Keratinocyte (primary cell): ENCODE data around the gene SLC35A5. TPM values are rescaled to one million over a fixed set of nuclear protein-coding genes. Genes with fewer than 3 reads are reported as not detected.

ENCODE experiments used
- DNase-seq: peaks from one replicate; pipeline ENCODE4 v3.0.0-alpha.2; 2011; ENCODE audit warnings: low read depth, missing footprints, low spot score
- FAIRE-seq: peaks from 2 replicates; lab custom pipeline; 2011; peaks lifted over from hg19 to GRCh38; lab: Jason Lieb, UNC
- H2AFZ ChIP-seq: 2 replicates; pipeline ENCODE4 v1.6.0; 2012; ENCODE audit warnings: low read length, control low read depth, inconsistent platforms; ENCODE audit not compliant: control insufficient read depth
- H3K27ac ChIP-seq: 2 replicates; pipeline ENCODE4 v1.5.1; 2011; ENCODE audit warnings: low read length; ENCODE audit not compliant: control insufficient read depth, insufficient read depth
- H3K27me3 ChIP-seq: 3 replicates; pipeline ENCODE4 v1.6.0; 2011; ENCODE audit warnings: low read length; ENCODE audit not compliant: control insufficient read depth, insufficient read depth; ENCODE audit errors: extremely low read depth
- H3K36me3 ChIP-seq, 2 experiments: 2 replicates in 1 of 2; 3 replicates in 1 of 2; pipeline ENCODE4 v1.5.1; 2011; ENCODE audit warnings: low read length in 2 of 2, mild to moderate bottlenecking in 1 of 2; ENCODE audit not compliant: control insufficient read depth in 2 of 2, insufficient read depth in 2 of 2; ENCODE audit errors: extremely low read depth in 1 of 2
- H3K4me1 ChIP-seq: 3 replicates; pipeline ENCODE4 v1.5.1; 2011; ENCODE audit warnings: low read length; ENCODE audit not compliant: control insufficient read depth, insufficient read depth; ENCODE audit errors: extremely low read depth
- H3K4me2 ChIP-seq: 3 replicates; pipeline ENCODE4 v1.6.0; 2011; ENCODE audit warnings: low read depth, low read length; ENCODE audit not compliant: control insufficient read depth, insufficient read depth; ENCODE audit errors: extremely low read depth
- H3K4me3 ChIP-seq, 3 experiments: fragments of 200-600 bp in 1 of 3; sonication (generic) in 1 of 3; 2 replicates in 2 of 3; 3 replicates in 1 of 3; pipeline ENCODE4 v1.5.1; 2011 to 2016; ENCODE audit warnings: low read length in 3 of 3, mild to moderate bottlenecking in 3 of 3, control low read depth in 2 of 3, inconsistent platforms in 1 of 3, low read depth in 1 of 3, mixed read lengths in 1 of 3, mixed run types in 1 of 3, moderate library complexity in 1 of 3; ENCODE audit not compliant: control insufficient read depth in 2 of 3, insufficient read depth in 2 of 3; ENCODE audit errors: extremely low read depth in 1 of 3
- H3K79me2 ChIP-seq: 2 replicates; pipeline ENCODE4 v1.6.0; 2012; ENCODE audit warnings: low read length; ENCODE audit not compliant: control insufficient read depth, insufficient read depth
- H3K9ac ChIP-seq: 3 replicates; pipeline ENCODE4 v1.6.0; 2011; ENCODE audit warnings: low read length; ENCODE audit not compliant: control insufficient read depth, insufficient read depth; ENCODE audit errors: extremely low read depth
- H3K9me1 ChIP-seq: 3 replicates; pipeline ENCODE4 v1.6.0; 2011; ENCODE audit warnings: low read length; ENCODE audit not compliant: control insufficient read depth, insufficient read depth; ENCODE audit errors: extremely low read depth
- H3K9me3 ChIP-seq: 2 replicates; pipeline ENCODE4 v1.5.1; 2012; ENCODE audit warnings: low read depth, low read length; ENCODE audit not compliant: control insufficient read depth
- H4K20me1 ChIP-seq: 3 replicates; pipeline ENCODE4 v1.6.0; 2011; ENCODE audit warnings: low read length; ENCODE audit not compliant: control insufficient read depth, insufficient read depth; ENCODE audit errors: extremely low read depth
- EZH2 ChIP-seq: IDR thresholded peaks from one replicate; pipeline ENCODE4 v1.6.1; 2012; ENCODE audit warnings: inconsistent platforms, mild to moderate bottlenecking, low read length, moderate library complexity
- dilution Hi-C: fragments of 300-500 bp; cut with MboI; formaldehyde crosslinking; loops from one replicate; pipeline ENCODE4 v1.7.0; 2020; ENCODE audit warnings: low sequenced_read_pairs; ENCODE audit not compliant: extremely low pct_ligation_motif_present
- polyA plus RNA-seq, 5 experiments: library from polyadenylated mRNA; depleted of rRNA in 3 of 5; stranded (reverse) in 3 of 5; stranded (forward) in 1 of 5; unstranded in 1 of 5; fragments of >200 nt; gene quantifications; 1 replicate in 1 of 5; 2 replicates in 3 of 5; 3 replicates in 1 of 5; pipeline versions ENCODE4 v1.2.1 to v1.2.3, GENCODE V29; 2011 to 2012; ENCODE audit warnings: missing spikeins in 2 of 5, low read depth in 1 of 5, low replicate concordance in 1 of 5
- TF ChIP-seq, protein P1 (sequence below), 3 experiments: IDR thresholded peaks in 1 of 3; conservative IDR thresholded peaks in 1 of 3; optimal IDR thresholded peaks in 1 of 3; 2 replicates in 2 of 3; 3 replicates in 1 of 3; pipeline versions ENCODE3 to v1.5.1; 2011; ENCODE audit warnings: low read length in 3 of 3, mild to moderate bottlenecking in 3 of 3, moderate library complexity in 2 of 3, control low read depth in 1 of 3, inconsistent platforms in 1 of 3; ENCODE audit not compliant: insufficient read depth in 2 of 3; ENCODE audit errors: extremely low read depth in 1 of 3

SLC35A5 gene
- polyA plus RNA-seq, 1 donor (not counting 4 experiments of a cell fraction or from before 2014, with no cell fraction given): 31.8 TPM

DNA sequence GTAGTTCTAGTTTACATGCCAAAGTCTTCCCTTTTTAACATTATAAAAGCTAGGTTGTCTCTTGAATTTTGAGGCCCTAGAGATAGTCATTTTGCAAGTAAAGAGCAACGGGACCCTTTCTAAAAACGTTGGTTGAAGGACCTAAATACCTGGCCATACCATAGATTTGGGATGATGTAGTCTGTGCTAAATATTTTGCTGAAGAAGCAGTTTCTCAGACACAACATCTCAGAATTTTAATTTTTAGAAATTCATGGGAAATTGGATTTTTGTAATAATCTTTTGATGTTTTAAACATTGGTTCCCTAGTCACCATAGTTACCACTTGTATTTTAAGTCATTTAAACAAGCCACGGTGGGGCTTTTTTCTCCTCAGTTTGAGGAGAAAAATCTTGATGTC, 21.3 kb downstream of the SLC35A5 start:
- H3K79me2 ChIP-seq: no peaks in the 10 kb centered on the region
- FAIRE-seq (no peak), DNase-seq (no peak)
- no peaks in the 10 kb centered on the region for H4K20me1 ChIP-seq
- H3K36me3 ChIP-seq: peaks cover 4 to 8% of the 10 kb centered on the region in 2 experiments
- no peak overlapping the region for H2AFZ ChIP-seq
- no peaks in the 10 kb centered on the region for H3K27me3 ChIP-seq
- peaks cover 3% of the 10 kb centered on the region for H3K4me1 ChIP-seq
- H3K4me3 ChIP-seq: no peak overlapping the region
- H3K27ac ChIP-seq: no peak overlapping the region
- TF ChIP-seq, protein P1, sequence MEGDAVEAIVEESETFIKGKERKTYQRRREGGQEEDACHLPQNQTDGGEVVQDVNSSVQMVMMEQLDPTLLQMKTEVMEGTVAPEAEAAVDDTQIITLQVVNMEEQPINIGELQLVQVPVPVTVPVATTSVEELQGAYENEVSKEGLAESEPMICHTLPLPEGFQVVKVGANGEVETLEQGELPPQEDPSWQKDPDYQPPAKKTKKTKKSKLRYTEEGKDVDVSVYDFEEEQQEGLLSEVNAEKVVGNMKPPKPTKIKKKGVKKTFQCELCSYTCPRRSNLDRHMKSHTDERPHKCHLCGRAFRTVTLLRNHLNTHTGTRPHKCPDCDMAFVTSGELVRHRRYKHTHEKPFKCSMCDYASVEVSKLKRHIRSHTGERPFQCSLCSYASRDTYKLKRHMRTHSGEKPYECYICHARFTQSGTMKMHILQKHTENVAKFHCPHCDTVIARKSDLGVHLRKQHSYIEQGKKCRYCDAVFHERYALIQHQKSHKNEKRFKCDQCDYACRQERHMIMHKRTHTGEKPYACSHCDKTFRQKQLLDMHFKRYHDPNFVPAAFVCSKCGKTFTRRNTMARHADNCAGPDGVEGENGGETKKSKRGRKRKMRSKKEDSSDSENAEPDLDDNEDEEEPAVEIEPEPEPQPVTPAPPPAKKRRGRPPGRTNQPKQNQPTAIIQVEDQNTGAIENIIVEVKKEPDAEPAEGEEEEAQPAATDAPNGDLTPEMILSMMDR (optimal IDR thresholded peaks at IDR 0.05 in 1 of 3, IDR thresholded peaks at IDR 0.05 in 1 of 3, conservative IDR thresholded peaks at IDR 0.05 in 1 of 3; ENCODE audit: extremely low read depth in 1 of 3, insufficient read depth in 2 of 3, low read length in 3 of 3): no peak
- TF ChIP-seq EZH2: no peak
- no peaks in the 10 kb centered on the region for H3K9me1 ChIP-seq
- H3K9ac ChIP-seq: no peak overlapping the region
- H3K9me3 ChIP-seq: no peaks in the 10 kb centered on the region
- no peak overlapping the region for H3K4me2 ChIP-seq
- dilution Hi-C loops: no loop called here

DNA sequence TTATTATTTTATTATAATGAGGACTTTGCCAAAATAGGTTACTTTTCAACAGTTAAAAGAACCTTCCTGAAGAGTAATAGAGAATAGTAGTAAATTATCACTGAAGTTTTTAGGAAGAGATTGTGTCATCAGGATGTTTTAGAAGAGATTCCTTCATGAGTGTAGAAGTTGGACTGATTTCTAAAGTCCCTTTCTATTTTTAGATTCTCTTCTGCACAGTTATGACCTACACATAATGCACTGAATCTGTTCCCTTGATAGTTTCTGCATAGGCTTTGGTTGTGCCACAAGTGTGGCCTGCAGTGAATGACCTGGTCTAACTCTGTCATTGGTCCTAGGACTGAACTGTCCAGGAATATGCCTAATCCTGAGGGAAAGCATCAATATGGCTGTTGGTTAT, 23.9 kb downstream of the SLC35A5 start:
- Histone ChIP-seq H3K27ac (no peak overlapping the region), H3K4me2 (no peak overlapping the region), H3K27me3 (no peaks in the 10 kb centered on the region), H3K79me2 (no peaks in the 10 kb centered on the region), H2AFZ (no peak overlapping the region), H3K9ac (no peak overlapping the region), H3K9me1 (no peaks in the 10 kb centered on the region), H3K4me1 (no peaks in the 10 kb centered on the region), H3K4me3 (no peak overlapping the region), H3K9me3 (no peaks in the 10 kb centered on the region), H3K36me3 (peaks cover 0 to 6% of the 10 kb centered on the region in 2 experiments), H4K20me1 (no peaks in the 10 kb centered on the region)
- TF ChIP-seq, protein P1 (optimal IDR thresholded peaks at IDR 0.05 in 1 of 3, IDR thresholded peaks at IDR 0.05 in 1 of 3, conservative IDR thresholded peaks at IDR 0.05 in 1 of 3; ENCODE audit: extremely low read depth in 1 of 3, insufficient read depth in 2 of 3, low read length in 3 of 3): no peak
- TF ChIP-seq EZH2: no peak
- DNase-seq: no peak
- no peak for FAIRE-seq
- dilution Hi-C loops: no loop called here
